ENCODE measurements around the gene TAS1R2.

The TAS1R2 gene

DNA sequence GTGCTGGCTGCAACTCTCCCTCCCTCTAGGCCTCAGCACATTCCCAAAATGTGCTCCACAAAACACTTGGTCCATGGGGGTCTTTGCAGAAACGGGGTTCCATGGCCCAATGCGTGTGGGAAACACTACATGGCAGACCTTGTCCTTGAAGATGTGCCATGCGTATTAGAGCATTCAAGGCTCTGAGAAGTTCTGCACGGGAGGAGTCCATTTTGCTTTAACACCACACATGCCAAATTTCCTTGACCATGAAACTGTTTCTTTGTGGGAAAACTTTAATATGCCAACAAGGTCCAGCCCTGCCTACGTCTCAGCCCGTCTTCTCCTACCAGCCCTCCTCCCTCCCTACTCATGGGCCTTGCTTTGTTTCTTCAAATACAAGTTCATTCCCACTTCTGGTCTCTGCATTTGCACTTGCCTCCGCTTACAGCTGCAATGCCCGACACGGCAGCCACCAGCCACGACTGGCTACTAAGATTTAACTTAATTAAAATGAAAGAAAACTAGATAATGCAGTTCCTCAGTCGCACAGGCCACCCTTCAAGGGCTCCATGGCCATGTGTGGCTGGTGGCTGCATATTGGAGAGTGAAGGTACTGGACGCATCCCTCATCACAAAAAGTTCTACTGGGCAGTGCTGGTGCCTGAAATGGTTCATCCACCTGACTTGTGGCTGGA is 19.2 kb upstream of the TAS1R2 start:
- TF ChIP-seq, protein P1, sequence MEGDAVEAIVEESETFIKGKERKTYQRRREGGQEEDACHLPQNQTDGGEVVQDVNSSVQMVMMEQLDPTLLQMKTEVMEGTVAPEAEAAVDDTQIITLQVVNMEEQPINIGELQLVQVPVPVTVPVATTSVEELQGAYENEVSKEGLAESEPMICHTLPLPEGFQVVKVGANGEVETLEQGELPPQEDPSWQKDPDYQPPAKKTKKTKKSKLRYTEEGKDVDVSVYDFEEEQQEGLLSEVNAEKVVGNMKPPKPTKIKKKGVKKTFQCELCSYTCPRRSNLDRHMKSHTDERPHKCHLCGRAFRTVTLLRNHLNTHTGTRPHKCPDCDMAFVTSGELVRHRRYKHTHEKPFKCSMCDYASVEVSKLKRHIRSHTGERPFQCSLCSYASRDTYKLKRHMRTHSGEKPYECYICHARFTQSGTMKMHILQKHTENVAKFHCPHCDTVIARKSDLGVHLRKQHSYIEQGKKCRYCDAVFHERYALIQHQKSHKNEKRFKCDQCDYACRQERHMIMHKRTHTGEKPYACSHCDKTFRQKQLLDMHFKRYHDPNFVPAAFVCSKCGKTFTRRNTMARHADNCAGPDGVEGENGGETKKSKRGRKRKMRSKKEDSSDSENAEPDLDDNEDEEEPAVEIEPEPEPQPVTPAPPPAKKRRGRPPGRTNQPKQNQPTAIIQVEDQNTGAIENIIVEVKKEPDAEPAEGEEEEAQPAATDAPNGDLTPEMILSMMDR (IDR thresholded peaks at IDR 0.05; ENCODE audit: low read depth, low read length), result no peak
- no peak for DNase-seq (ENCODE audit: extremely low read depth, low read depth)

DNA sequence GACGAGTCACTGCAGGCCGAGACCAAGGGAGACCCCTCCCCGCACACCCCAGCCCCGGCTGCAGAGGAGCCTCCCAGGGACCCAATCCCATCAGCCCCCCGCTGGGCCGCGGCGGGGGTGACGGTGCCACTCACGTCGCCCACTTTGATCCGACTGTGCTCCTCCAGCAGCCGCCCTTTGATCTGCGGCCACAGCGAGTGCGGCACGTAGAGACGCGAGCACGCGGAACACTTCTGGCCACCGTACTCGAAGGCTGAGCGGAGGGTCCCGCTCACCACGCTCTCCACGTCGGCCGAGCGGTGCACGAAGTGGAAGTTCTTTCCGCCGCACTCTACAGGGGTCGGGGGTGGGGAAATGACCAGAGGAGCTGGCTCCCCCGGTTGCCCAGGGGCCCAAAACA is 17.8 kb upstream of the TAS1R2 start:
- DNase-seq (ENCODE audit: extremely low read depth, low read depth), result no peak
- TF ChIP-seq, protein P1 (IDR thresholded peaks at IDR 0.05; ENCODE audit: low read depth, low read length), result no peak

DNA sequence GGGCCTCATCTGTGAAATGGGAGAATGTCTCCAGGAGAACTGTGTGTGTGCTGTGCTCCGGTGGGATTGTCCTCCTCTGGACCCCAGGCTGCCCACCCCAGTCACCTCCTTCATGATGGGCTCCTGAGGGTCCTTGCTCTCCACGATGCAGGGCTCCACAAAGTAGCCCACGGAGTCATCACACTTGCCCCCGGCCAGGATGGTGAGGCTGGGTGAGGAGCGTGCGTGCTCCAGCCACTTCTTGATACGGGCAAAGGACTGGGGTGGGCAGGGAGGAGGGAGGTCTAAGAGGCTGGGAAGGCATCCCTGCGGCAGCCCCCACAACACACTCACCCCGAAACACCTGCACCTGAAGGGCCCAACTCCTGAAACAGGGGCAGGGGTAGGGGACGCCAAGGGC is 16.8 kb upstream of the TAS1R2 start:
- TF ChIP-seq, protein P1 (IDR thresholded peaks at IDR 0.05; ENCODE audit: low read depth, low read length), result no peak
- no peak for DNase-seq (ENCODE audit: extremely low read depth, low read depth)

DNA sequence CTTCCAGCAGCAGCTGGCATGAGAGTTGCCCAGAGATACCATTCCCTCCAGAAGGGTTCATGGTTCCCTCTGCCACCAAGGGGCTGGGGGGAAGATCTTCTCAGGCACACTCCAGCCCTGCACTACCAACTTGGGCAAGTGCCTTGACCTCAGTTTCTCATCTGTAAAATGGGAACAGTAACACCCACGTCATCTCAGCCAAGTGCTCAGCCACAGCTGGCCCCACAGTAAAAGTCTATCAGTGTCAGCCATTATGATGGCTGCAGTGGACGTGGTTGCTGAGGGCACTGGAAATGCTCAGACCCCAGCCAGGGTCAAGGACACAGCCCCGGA is 16.3 kb upstream of the TAS1R2 start:
- no peak for DNase-seq (ENCODE audit: extremely low read depth, low read depth)
- TF ChIP-seq, protein P1 (IDR thresholded peaks at IDR 0.05; ENCODE audit: low read depth, low read length), result no peak

DNA sequence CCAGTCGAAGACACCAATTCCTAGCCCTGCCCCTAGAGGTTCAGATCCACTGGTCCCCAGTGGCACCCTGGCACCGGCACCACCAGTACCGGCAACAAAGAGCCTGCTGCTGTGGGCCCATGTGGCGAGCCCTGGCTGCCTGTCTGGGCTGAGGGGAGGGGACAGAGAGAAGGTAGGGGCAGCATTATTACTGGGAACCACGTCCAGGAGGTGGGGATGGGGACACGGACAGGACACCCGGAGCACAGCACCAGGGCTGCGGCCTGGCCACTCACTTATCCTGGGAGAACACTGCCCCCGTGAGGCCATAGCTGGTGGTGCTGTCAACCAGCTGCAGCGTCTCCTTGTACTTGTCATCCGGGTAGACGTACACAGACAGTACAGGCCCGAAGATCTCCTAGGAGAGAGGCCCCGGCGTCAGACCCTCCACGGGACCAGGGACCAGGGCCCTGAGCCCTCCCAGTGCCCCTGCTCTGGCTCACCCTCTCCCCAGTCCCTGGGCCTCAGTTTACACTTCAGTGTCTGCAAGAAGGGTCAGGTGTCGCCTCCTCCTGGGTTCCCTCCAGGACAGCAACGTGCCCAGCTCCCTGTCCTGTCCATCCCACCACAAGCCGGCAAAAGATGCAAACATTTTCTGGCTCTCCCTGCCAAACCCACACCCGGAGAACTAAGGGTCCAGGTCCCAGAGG is 15.8 kb upstream of the TAS1R2 start:
- peak; percentile 56 for DNase-seq (ENCODE audit: extremely low read depth, low read depth)
- TF ChIP-seq, protein P1 (IDR thresholded peaks at IDR 0.05; ENCODE audit: low read depth, low read length), result peak; percentile 86

DNA sequence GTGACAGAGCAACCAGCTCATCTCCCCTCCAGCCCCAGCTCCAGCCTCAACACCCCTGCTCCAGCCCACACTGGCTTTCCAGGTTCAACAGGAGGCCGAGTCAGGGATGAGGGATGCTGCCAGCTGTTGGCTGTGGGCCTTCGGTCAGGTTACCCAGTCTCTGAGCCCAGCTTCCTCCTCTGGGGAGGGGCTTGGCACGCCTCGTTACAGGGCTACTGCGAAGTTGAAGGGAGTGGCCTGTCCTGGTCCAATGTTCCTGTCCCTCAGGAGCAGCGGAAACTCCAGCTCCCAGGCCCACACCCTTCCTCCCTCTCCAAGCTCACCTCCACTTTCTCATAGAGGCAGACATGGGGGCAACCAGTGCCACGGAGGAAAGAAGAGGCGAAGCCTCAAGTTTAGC is 15.1 kb upstream of the TAS1R2 start:
- no peak for DNase-seq (ENCODE audit: extremely low read depth, low read depth)
- TF ChIP-seq, protein P1 (IDR thresholded peaks at IDR 0.05; ENCODE audit: low read depth, low read length), result no peak

DNA sequence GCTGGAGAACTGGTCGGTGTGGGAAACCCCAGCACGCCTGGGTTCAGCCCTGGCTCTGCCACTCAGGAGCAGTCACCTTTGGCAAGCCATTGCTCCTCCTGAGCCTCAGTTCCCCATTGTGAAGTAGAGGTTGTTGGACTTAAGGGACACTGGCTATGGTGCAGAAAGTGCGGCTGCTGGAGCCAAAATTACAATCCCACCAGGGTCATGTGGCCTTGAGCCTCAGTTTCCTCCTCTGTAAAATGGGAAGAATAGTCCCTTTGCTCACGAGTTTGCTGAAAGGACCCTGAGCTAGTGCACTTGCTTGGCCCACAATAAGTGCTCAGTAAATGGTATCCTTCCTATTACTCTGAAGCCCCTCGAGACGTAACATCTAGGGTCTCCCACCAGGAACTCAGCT is 14.6 kb upstream of the TAS1R2 start:
- DNase-seq (ENCODE audit: extremely low read depth, low read depth), result no peak
- TF ChIP-seq, protein P1 (IDR thresholded peaks at IDR 0.05; ENCODE audit: low read depth, low read length), result no peak

All from AG09319 (cell line).